ENCODE data around the gene MAPK7. TPM values are rescaled to one million over a fixed set of nuclear protein-coding genes. Genes with fewer than 3 reads are reported as not detected.

MAPK7 gene
- total and polyA plus RNA-seq, 2 of the 8 experiments (the other 6 are each of a cell fraction or from before 2014, with no cell fraction given): 15.2 to 28.1 TPM

DNA sequence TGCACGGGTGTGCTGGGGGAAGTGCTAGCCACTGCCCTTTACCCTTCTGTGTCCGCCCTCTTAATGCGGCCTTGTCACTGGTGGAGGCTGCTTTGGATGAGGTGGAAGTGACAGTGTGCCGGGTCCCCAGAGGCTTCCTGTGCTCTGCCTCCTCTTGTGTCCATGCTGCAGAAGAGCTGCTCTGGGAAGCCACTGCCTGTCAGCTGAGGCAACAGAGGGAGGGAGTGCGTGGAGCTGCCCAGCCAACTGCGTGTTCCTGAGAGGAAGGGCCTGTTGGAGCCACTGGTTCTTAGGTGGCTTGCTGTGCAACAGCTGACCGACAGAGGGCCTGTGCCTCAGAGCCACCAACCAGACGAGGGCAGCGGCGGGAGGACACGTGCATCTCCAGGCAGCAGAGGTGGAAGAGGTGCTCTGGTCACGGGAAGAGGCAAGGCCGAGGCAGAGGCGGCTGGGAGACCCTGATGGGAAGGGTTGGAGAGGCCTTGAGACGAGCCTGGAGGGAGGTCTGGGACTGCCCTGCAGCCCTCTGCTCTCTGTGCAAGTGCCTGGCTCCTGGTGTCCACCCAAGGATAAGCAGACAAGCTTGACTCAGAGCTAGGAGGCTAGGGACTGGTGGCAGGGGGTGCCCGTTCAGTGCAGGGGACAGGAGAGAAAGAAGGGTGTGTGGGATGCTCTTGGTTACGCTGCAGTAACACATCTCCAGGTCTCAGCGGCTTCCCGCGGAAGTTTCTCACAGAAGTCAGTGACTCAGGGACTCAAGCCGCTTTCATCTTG, 41.2 kb upstream of the MAPK7 start:
- no peak for DNase-seq (ENCODE audit: low read depth in 1 of 2, low spot score in 2 of 2)
- peaks cover 0 to 6% of the 10 kb centered on the region in 2 experiments for H4K20me1 ChIP-seq (replicated peaks in 1 of 2; ENCODE audit: control insufficient read depth in 1 of 2, insufficient read depth in 2 of 2, low read length in 2 of 2)
- H3K4me1 ChIP-seq (replicated peaks in 1 of 4; ENCODE audit: control insufficient read depth in 3 of 4, insufficient read depth in 4 of 4, low read length in 3 of 4): peaks cover 4 to 23% (median 15%) of the 10 kb centered on the region in 4 experiments
- H4K8ac ChIP-seq (ENCODE audit: extremely low read depth, insufficient read depth, low read length): peak overlapping the region; percentile 52; the same call in 1 of the 2 replicates
- H3K4me2 ChIP-seq (ENCODE audit: insufficient read depth in 1 of 2, low read depth in 2 of 2, low read length in 2 of 2): no peak overlapping the region
- H3K27ac ChIP-seq (ENCODE audit: low read depth, low read length): no peak overlapping the region
- no peak overlapping the region for H3K56ac ChIP-seq (replicated peaks; ENCODE audit: insufficient read length, low read depth, low read length)
- no peak overlapping the region for H2BK20ac ChIP-seq (ENCODE audit: low read length)
- H3K27me3 ChIP-seq (replicated peaks in 1 of 4; ENCODE audit: control insufficient read depth in 3 of 4, extremely low read depth in 1 of 4, insufficient read depth in 3 of 4, low read length in 3 of 4): no peaks in the 10 kb centered on the region
- H4K91ac ChIP-seq (replicated peaks; ENCODE audit: insufficient read length, low read length): peak overlapping the region; percentile 54
- H3K18ac ChIP-seq (ENCODE audit: extremely low read depth, low read length): no peak overlapping the region
- H2BK120ac ChIP-seq (replicated peaks; ENCODE audit: low read depth, low read length): no peak overlapping the region
- no peak overlapping the region for H3K4me3 ChIP-seq (ENCODE audit: extremely low read depth in 1 of 4, insufficient read depth in 2 of 4, low read depth in 3 of 4, low read length in 4 of 4)
- ChIA-PET POLR2A (ENCODE audit: partially characterized antibody) (interaction anchor here (0.6 to 1.1 kb wide), 4 partner anchors 9 to 425 kb away, joined by 3 to 4 read pairs (median 3); no protein-coding TSS in a partner anchor), CTCF (ENCODE audit: partially characterized antibody) (interaction anchor here (0.6 to 9.8 kb wide), 14 partner anchors 9 to 95 kb away, joined by 3 to 70 read pairs (median 4); partner anchors contain the start of gene MAPK7)
- H3K4ac ChIP-seq (replicated peaks; ENCODE audit: insufficient read length, low read depth, low read length): no peak overlapping the region
- 83% methylated on average over 21 of the region's 21 CpGs; no CpG with 5 or more reads in 1 of the 2 experiments for WGBS, 2 experiments (ENCODE audit: extremely low coverage in 1 of 2, insufficient coverage in 1 of 2, insufficient read length in 1 of 2, insufficient replicate concordance in 2 of 2, low coverage in 1 of 2, low lambda C conversion rate in 2 of 2, missing lambda C conversion rate in 1 of 2)
- H2BK15ac ChIP-seq (ENCODE audit: low read length): peak overlapping the region; percentile 88; the same call in 1 of the 2 replicates
- H3K23ac ChIP-seq (ENCODE audit: insufficient read length): no peak overlapping the region
- H3K23me2 ChIP-seq (ENCODE audit: low read depth, low read length): no peaks in the 10 kb centered on the region
- H3K9me3 ChIP-seq (ENCODE audit: insufficient read depth in 2 of 2, low read depth in 1 of 2, low read length in 1 of 2): no peaks in the 10 kb centered on the region
- H3K79me2 ChIP-seq (ENCODE audit: control insufficient read depth in 1 of 2, insufficient read depth in 2 of 2, low read length in 2 of 2): no peaks in the 10 kb centered on the region
- no peak overlapping the region for H2AK5ac ChIP-seq (ENCODE audit: low read depth, low read length)
- H2BK5ac ChIP-seq (ENCODE audit: low read depth, low read length): peak overlapping the region; percentile 62
- no peak overlapping the region for H3K9ac ChIP-seq (replicated peaks in 1 of 4; ENCODE audit: extremely low read depth in 1 of 4, low read depth in 3 of 4, low read length in 3 of 4)
- H2AFZ ChIP-seq (ENCODE audit: low read length): no peak overlapping the region
- H3K14ac ChIP-seq (ENCODE audit: insufficient read length): no peak overlapping the region
- no peaks in the 10 kb centered on the region for H3K36me3 ChIP-seq (ENCODE audit: control insufficient read depth in 2 of 4, insufficient read depth in 4 of 4, low read length in 3 of 4)
- no peak overlapping the region for H2BK12ac ChIP-seq (ENCODE audit: low read depth, low read length)
- H3K79me1 ChIP-seq (ENCODE audit: low read depth, low read length): no peaks in the 10 kb centered on the region
- no peak overlapping the region for H4K5ac ChIP-seq (ENCODE audit: insufficient read length, low read depth, low read length)
- no peak for FAIRE-seq
- 0 out of 3 replicates have a peak, but pooled peaks of 1 of the 2 experiments have one; percentile 25 for TF ChIP-seq POLR2A (IDR thresholded peaks at IDR 0.05; ENCODE audit: control extremely low read depth in 1 of 2, low read depth in 2 of 2, low read length in 2 of 2)
- no peak for TF ChIP-seq PHF8 (conservative IDR thresholded peaks at IDR 0.05; ENCODE audit: low read depth, low read length)
- peak in 1 of 2 experiments; percentile 19; a peak in 2 of 4 replicates for TF ChIP-seq RAD21 (IDR thresholded peaks at IDR 0.05 in 1 of 2, conservative IDR thresholded peaks at IDR 0.05 in 1 of 2; ENCODE audit: low read depth in 2 of 2, low read length in 2 of 2)
- TF ChIP-seq, protein P1, sequence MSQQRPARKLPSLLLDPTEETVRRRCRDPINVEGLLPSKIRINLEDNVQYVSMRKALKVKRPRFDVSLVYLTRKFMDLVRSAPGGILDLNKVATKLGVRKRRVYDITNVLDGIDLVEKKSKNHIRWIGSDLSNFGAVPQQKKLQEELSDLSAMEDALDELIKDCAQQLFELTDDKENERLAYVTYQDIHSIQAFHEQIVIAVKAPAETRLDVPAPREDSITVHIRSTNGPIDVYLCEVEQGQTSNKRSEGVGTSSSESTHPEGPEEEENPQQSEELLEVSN (IDR thresholded peaks at IDR 0.05): 0 out of 2 replicates have a peak, but pooled peaks have one; percentile 28
- TF ChIP-seq, protein P2, sequence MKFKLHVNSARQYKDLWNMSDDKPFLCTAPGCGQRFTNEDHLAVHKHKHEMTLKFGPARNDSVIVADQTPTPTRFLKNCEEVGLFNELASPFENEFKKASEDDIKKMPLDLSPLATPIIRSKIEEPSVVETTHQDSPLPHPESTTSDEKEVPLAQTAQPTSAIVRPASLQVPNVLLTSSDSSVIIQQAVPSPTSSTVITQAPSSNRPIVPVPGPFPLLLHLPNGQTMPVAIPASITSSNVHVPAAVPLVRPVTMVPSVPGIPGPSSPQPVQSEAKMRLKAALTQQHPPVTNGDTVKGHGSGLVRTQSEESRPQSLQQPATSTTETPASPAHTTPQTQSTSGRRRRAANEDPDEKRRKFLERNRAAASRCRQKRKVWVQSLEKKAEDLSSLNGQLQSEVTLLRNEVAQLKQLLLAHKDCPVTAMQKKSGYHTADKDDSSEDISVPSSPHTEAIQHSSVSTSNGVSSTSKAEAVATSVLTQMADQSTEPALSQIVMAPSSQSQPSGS (IDR thresholded peaks at IDR 0.05; ENCODE audit: low read length): no peak
- 0 out of 2 replicates have a peak, but pooled peaks have one; percentile 30 for TF ChIP-seq POLR2AphosphoS5 (IDR thresholded peaks at IDR 0.05; ENCODE audit: low read depth, low read length)
- TF ChIP-seq, protein P3, sequence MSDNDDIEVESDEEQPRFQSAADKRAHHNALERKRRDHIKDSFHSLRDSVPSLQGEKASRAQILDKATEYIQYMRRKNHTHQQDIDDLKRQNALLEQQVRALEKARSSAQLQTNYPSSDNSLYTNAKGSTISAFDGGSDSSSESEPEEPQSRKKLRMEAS (IDR thresholded peaks at IDR 0.05): peak; percentile 64

Measured in H1 (cell line).